Prostate gland (tissue), 2 donors: ENCODE data around the gene SEZ6L.

Source experiments
- POLR2A ChIP-seq: fragments of 450-650 bp; IDR thresholded peaks from one replicate; pipeline ENCODE4 v1.6.1; 2016; ENCODE audit warnings: antibody characterized with exemption, mild to moderate bottlenecking
- TF ChIP-seq, protein P1 (sequence below), 4 experiments: fragments of 200-600 bp in 2 of 4; fragments of 450-650 bp in 2 of 4; sonication (generic) in 2 of 4; IDR thresholded peaks; 1 replicate in 3 of 4; 2 replicates in 1 of 4; pipeline ENCODE4 v1.5.1; 2016 to 2019; ENCODE audit warnings: antibody characterized with exemption in 4 of 4, mild to moderate bottlenecking in 2 of 4, moderate library complexity in 2 of 4

DNA sequence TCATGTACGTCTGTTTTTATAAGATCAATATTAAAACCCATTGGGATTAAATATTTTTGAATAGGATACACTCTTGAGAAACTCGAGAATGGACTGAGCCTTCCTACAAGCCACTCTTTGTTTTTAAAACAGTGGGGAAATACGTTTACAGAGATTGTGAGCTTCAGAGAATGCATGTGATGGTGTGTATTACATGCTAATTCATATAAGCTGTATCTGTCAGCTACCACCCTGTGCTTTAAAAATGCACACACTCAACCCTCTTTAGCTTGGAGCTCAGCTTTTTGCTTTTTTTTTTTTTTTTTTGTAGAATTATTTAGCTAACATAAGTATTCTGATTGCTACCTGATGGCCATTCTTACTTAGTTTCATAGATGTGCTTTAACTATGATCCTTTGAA lies 213.5 kb downstream of the SEZ6L start:
- TF ChIP-seq, protein P1, sequence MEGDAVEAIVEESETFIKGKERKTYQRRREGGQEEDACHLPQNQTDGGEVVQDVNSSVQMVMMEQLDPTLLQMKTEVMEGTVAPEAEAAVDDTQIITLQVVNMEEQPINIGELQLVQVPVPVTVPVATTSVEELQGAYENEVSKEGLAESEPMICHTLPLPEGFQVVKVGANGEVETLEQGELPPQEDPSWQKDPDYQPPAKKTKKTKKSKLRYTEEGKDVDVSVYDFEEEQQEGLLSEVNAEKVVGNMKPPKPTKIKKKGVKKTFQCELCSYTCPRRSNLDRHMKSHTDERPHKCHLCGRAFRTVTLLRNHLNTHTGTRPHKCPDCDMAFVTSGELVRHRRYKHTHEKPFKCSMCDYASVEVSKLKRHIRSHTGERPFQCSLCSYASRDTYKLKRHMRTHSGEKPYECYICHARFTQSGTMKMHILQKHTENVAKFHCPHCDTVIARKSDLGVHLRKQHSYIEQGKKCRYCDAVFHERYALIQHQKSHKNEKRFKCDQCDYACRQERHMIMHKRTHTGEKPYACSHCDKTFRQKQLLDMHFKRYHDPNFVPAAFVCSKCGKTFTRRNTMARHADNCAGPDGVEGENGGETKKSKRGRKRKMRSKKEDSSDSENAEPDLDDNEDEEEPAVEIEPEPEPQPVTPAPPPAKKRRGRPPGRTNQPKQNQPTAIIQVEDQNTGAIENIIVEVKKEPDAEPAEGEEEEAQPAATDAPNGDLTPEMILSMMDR (IDR thresholded peaks at IDR 0.05): no peak
- no peak for TF ChIP-seq POLR2A
